Ovary (tissue), 9 donors: ENCODE measurements around the gene MYOF. TPM values are rescaled to one million over a fixed set of nuclear protein-coding genes. Genes with fewer than 3 reads are reported as not detected.
"Not testable (repeated sequence)": the region's sequence is repeated elsewhere in the genome, so short reads cannot be mapped to it uniquely, and the experiment has no call there.

Experiments used
- DNase-seq, 5 donors: peaks; one replicate each; pipeline ENCODE4 v3.0.0-alpha.2; 2019 to 2020
- H3K27ac ChIP-seq, 2 donors: fragments of 200-600 bp; one replicate each; pipeline versions ENCODE4 v1.5.1 to v1.8.0; 2019 to 2022
- H3K27me3 ChIP-seq: fragments of 200-600 bp; one replicate; pipeline ENCODE4 v1.8.0; 2022
- H3K36me3 ChIP-seq: fragments of 200-600 bp; sonication (generic); one replicate; pipeline ENCODE4 v1.5.1; 2019
- H3K4me1 ChIP-seq: one replicate; pipeline ENCODE4 v1.8.1; 2013; ENCODE audit warnings: mild to moderate bottlenecking, moderate library complexity; ENCODE audit not compliant: insufficient read depth
- H3K4me3 ChIP-seq: fragments of 200-600 bp; sonication (generic); one replicate; pipeline ENCODE4 v1.5.1; 2017
- H3K9me3 ChIP-seq, 2 donors: fragments of 200-600 bp in 1 of 2; sonication (generic) in 1 of 2; one replicate each; pipeline versions ENCODE4 v1.5.1 to v1.8.1; 2013 to 2019; ENCODE audit warnings: mild to moderate bottlenecking in 1 of 2, moderate library complexity in 1 of 2
- CTCF ChIP-seq, 3 donors: fragments of 450-650 bp in 2 of 3; fragments of 200-600 bp in 1 of 3; IDR thresholded peaks; one replicate each; pipeline versions ENCODE4 v1.5.1 to v1.8.0; 2016 to 2022; ENCODE audit warnings: antibody characterized with exemption in 3 of 3, mild to moderate bottlenecking in 1 of 3
- EP300 ChIP-seq: sonication (generic); formaldehyde crosslinking; IDR thresholded peaks from one replicate; pipeline ENCODE4 v1.6.1; 2017; ENCODE audit warnings: antibody characterized with exemption
- POLR2A ChIP-seq: fragments of 450-650 bp; IDR thresholded peaks from one replicate; pipeline ENCODE4 v1.6.1; 2017; ENCODE audit warnings: antibody characterized with exemption, mild to moderate bottlenecking, moderate library complexity
- WGBS, 3 donors: extraction: QIAGEN DNeasy Blood & Tissue Kit in 1 of 3; methylation state at CpG; one replicate each; pipeline versions ENCODE4 v1.1.5 to v1.1.7; 2013 to 2017; 5-methylcytosine and 5-hydroxymethylcytosine counted together
- intact Hi-C, 4 donors: fragments of 100-400 bp; cut with DNase I; formaldehyde crosslinking; loops; one replicate each; pipeline versions ENCODE4 v1.11.0 to v1.15.1; 2022 to 2023
- polyA plus RNA-seq, 2 donors: library from polyadenylated mRNA; stranded (reverse); fragments of 200-250 nt in 1 of 2; fragments of 350-450 nt in 1 of 2; fragmentation: Illumina TruSeq in 1 of 2; extraction: RNeasy Lipid Tissue Mini Kit (QIAGEN cat#74804) in 1 of 2; gene quantifications; one replicate each; pipeline ENCODE4 v1.2.3, GENCODE V29; 2013 to 2014
- total RNA-seq, 7 donors: library from RNA; depleted of rRNA in 2 of 7; stranded (reverse); fragments of >200 nt in 2 of 7; fragmentation: NEBNext Ultra II Directional in 3 of 7; extraction: Animal tissue kit (Norgen Biotek cat#: 25700) in 3 of 7; gene quantifications; one replicate each; pipeline versions ENCODE4 v1.1.0 to v1.2.4, GENCODE V29; 2016 to 2023
- donor health status: DM: no; HTN: no; CAD: no; lungs with moderate emphysema.
- donor health status: DM: no; HTN: no; CAD: no.
- donor health status: Bipolar disorder and iron deficiency.
- donor health status: DM: yes; HTN: yes; CAD: no.
- donor health status: DM: no; HTN: no; CAD: no.
- donor health status: DM: yes; HTN: yes; CAD: no.

The MYOF gene
- total and polyA plus RNA-seq, 9 donors: 7.9 to 89.0 (median 45.7) TPM

DNA sequence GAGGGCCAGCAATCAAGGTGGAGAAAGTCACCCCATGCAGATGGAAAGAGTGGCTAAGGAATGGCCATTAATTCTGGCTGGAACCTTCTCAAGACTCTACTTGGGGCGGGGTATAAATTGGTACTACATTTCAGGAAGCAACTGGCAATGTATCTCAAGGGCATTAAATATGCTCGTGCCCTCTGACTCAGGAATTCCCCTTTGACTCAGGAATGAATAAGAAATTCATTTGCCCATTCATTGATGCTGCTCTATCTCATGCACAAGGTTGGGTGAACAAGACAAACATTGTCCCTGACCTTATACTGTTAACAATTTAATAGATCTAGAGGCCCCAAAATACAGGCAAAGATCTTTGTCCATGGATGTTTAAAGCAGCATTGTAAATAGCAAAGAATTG is 188.1 kb downstream of the MYOF start:
- Histone ChIP-seq H3K27me3 (no peaks in the 10 kb centered on the region), H3K27ac (no peak overlapping the region), H3K36me3 (no peaks in the 10 kb centered on the region), H3K9me3 (no peaks in the 10 kb centered on the region), H3K4me1 (no peaks in the 10 kb centered on the region), H3K4me3 (no peak overlapping the region)
- TF ChIP-seq EP300 (no peak), POLR2A (no peak), CTCF (IDR thresholded peaks at IDR 0.05) (no peak)
- no peak for DNase-seq
- 85 to 95% (median 91%) methylated on average over 2 of the region's 2 CpGs for WGBS, 3 donors
- intact Hi-C loops: no loop called here

GRCh38 chr10:93290661-93291354 is 191.3 kb downstream of the MYOF start:
- WGBS, 3 donors: 82 to 95% (median 88%) methylated on average over 5 of the region's 5 CpGs
- Histone ChIP-seq H3K9me3 (no peaks in the 10 kb centered on the region), H3K36me3 (no peaks in the 10 kb centered on the region), H3K4me1 (no peaks in the 10 kb centered on the region), H3K27me3 (no peaks in the 10 kb centered on the region), H3K27ac (no peak overlapping the region), H3K4me3 (no peak overlapping the region)
- TF ChIP-seq EP300 (no peak), CTCF (IDR thresholded peaks at IDR 0.05) (no peak), POLR2A (no peak)
- intact Hi-C loops: no loop called here
- DNase-seq: no peak

DNA sequence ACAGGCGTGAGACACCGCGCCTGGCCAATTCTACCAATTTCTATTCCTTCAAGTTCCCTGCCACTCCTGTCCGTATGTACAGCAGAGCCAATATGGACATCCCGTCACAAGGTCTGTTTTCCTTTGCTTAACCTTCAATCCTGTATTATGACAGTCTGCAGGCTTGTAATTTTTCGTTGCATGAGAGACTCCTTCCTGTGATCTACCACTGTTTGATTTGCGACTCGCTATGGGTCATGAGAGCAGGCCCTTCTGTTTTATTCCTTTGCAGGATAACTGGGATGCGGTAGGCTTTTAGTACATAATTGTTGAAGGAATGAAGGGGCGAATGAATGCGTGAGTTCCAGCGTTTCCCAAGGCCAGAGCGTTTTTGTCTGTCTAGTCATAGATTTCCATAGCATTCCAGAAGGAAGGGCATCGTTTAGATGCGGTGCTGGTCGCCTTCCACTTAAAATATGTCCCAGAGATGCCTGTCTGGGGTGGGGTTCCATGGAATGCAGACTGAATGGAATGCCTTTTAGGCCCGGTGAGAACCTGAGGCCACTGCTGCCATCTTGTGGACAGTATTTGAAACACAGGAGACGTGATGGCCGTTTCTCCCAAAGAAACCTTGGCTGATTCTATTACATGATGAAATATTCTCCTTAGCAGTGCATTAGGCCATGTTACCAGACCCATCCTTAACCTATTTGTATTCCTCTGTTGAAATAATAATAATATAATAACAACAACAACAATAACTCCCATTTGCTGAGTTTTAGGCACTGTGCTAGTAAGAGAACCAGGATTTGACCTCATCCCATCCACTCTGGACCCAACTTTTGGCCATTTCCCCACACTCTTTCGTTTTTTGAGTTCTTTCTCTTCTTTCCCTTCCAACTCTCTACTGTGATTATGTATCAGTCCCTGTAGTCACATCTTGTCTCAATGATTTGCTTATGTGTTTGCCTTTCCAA is 193.2 kb downstream of the MYOF start:
- 49 to 53% (median 52%) methylated on average over 20 of the region's 20 CpGs for whole genome bisulfite sequencing, 3 donors
- intact Hi-C loops: loop anchor here in 3 of 4 donors (5.0 to 10.0 kb wide), 3 partner anchors 204 to 404 kb away; no protein-coding TSS in a partner anchor
- no peaks in the 10 kb centered on the region for H3K4me1 ChIP-seq
- TF ChIP-seq EP300: no peak
- peak; percentile 28 to 53 (median 33) for TF ChIP-seq CTCF (IDR thresholded peaks at IDR 0.05)
- TF ChIP-seq POLR2A: no peak
- no peak overlapping the region for H3K4me3 ChIP-seq
- DNase-seq: peak; percentile 40 to 71 (median 61)
- no peak overlapping the region for H3K27ac ChIP-seq
- no peaks in the 10 kb centered on the region for H3K27me3 ChIP-seq
- no peaks in the 10 kb centered on the region for H3K9me3 ChIP-seq
- H3K36me3 ChIP-seq: no peaks in the 10 kb centered on the region

DNA sequence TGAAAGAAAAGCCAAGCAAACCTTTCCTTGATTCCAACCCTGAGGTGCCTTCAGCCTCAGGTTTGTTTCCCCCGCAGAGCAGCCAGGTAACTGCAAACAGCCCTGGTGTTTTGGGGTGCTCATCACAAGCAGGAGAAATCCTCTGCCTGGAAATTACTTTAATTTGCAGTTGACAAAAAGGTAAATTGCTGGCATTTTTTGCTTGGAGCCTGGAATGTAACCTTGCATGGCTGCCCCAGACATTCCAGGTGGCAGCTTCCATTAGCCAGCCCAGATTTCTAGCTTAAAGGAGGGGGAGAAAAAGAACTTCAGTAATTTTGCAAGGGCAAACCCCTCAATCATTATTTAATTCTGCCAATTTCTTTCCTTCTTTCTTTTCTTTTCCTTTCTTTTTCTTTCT is 194.4 kb downstream of the MYOF start:
- no peak overlapping the region for H3K4me3 ChIP-seq
- no peaks in the 10 kb centered on the region for H3K4me1 ChIP-seq
- intact Hi-C loops: loop anchor here in 3 of 4 donors (5.0 to 10.0 kb wide), 3 partner anchors 203 to 403 kb away; no protein-coding TSS in a partner anchor

GRCh38 chr10:93284246-93284645 is 197.9 kb downstream of the MYOF start:
- DNase-seq, H3K27ac ChIP-seq, H3K4me1 ChIP-seq, H3K27me3 ChIP-seq, H3K9me3 ChIP-seq, H3K36me3 ChIP-seq, H3K4me3 ChIP-seq: not testable (repeated sequence)
- intact Hi-C loops: loop anchor here in 2 of 4 donors (10.0 kb wide), 2 partner anchors 199 to 399 kb away; no protein-coding TSS in a partner anchor
- WGBS, 3 donors: 91 to 98% (median 91%) methylated on average over 10 to 11 of the region's 11 CpGs

More for the DNA sequence above, 194.4 kb downstream of the MYOF start:
- no peak overlapping the region for H3K27ac ChIP-seq
- H3K36me3 ChIP-seq: no peaks in the 10 kb centered on the region
- TF ChIP-seq POLR2A: no peak
- no peak for TF ChIP-seq CTCF (IDR thresholded peaks at IDR 0.05)
- no peak for TF ChIP-seq EP300
- no peak for DNase-seq
- H3K9me3 ChIP-seq: no peaks in the 10 kb centered on the region
- 93 to 100% (median 100%) methylated on average over 1 of the region's 1 CpG for WGBS, 3 donors
- no peaks in the 10 kb centered on the region for H3K27me3 ChIP-seq
